DMS 273 (cell line): Measurements from ENCODE around the gene EPHA6.
A peak's percentile ranks its signal among the peaks of the same experiment; 100 is the strongest.

Experiments used
- DNase-seq: peaks from one replicate; lab custom pipeline; 2025; ENCODE audit not compliant: unreplicated experiment; lab: John Stamatoyannopoulos, UW

The EPHA6 gene

DNA sequence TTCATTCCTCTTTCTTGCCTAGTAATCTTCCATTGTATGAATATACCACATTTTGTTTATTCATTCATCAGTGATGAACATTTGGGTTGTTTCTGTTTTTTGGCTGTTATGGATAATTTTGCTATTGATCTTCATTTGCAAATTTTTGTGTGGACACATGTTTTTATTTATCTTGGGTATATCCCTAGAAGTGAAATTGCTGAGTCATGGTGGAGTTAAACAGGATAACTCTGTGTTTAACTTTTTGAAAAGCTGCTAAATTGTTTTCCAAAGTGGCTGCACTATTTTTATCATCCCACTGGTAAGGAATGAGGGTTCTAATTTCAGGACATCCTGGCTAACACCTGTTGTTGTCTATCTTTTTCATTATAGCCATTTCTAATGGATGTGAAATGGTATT is 875.6 kb downstream of the EPHA6 start:
- no peak for DNase-seq

DNA sequence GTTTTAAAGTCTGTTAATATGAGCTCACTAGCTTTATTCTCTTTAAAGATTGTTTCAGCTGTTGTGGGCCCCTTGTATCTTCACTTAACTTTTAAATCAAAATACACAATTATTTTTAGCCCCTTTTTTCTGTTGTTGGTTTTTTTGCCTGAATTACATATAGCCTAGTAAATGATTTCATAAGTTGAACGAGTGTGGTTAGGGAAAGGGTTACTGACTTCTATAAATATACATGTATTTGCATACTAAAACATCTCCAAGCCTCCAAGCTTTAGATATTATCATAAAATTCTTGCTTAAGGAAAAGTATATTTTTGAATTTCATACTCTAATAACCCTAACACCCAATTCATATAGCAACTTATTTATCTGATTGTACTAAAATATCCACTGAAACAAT is 877.0 kb downstream of the EPHA6 start:
- DNase-seq, result no peak

DNA sequence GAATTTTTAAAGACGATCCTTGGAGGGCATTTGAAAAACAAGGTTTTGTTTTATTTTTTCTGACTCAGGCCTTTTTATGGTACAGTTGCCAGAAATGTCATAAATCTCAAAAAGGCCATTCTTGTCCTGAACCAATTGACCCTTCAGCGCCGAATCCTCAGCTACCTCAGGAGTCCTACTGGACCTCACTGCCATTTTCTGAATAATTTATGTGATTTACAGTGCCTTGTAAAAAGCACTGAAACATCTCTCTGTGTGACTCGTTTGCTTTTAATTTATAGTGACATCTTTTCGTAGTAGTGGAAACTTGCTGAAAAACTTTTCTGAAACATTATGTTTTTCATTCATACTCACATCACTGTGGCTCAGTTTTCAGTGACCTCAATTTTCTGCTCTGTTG is 878.0 kb downstream of the EPHA6 start:
- no peak for DNase-seq

DNA sequence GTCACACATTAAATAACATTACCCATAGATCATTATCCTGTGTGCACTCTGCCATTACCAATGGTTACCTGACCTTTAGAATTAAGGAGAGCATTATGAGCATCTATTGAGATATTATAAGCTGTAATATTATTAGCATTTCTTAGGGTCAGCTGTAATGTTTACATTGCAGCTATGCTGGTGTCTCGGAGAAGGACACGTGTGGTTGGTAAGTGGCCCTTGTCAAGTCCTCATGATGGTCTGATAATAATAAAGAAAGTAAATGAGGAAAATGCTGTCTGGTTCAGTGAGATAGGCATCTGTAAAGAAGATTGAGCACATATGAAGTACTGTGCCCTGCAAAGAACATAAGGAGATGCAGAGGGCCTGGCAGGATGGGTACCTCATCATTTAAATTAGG is 878.4 kb downstream of the EPHA6 start:
- no peak for DNase-seq

DNA sequence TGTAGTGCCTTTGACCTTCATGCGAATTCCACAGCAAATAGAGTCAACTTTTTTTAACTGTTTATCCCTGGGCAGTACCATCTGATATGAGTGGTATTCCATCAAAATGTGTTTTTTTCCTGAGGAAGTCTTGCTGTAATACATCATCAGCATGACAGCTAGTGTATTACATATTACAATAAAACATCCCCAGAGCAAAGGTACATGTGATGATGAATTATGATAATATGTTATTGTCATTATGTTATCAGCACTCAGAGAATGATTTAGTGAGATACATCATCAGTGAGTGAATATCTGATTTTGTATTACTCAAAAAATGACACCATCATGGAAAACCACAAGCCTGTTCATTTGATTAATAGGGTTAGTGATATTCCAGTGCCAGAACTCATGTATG is 880.5 kb downstream of the EPHA6 start:
- no peak for DNase-seq

DNA sequence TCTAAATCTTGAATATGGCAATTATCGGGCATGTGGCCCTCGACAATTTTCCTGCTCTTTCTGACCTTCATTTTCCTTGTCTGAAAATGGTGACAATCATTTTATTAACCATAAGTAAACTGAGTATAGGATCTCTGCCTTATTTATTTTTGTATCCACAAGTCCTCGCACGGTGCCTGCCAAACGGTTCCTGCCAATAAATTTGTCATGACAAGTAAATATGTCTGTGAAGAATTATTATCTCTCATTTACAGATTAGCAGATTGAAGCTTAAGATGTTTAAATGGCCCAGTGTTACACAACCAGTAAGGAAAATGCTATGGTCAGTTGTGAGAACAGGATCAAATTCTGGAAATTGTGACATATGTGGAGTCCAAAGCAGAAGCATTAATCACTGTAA is 884.3 kb downstream of the EPHA6 start:
- no peak for DNase-seq

DNA sequence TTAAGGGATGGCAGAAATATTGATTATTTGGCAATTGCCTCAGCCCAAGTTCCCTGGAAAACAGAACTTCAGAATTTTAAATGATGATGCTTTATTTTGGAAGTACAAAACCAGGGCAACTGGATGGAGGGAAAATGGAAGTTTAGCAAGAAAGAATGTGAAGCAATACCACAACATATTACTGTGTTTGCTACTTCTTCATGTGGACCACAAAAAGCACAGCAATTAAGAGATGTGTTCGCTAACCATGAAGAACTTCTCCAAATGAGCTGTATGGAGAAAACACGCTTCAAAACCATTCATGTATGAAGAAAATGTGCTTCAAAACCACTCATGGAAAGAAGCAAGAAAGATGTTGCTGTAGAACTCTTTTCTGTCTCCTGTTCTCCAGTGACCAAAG is 885.5 kb downstream of the EPHA6 start:
- DNase-seq, result no peak

DNA sequence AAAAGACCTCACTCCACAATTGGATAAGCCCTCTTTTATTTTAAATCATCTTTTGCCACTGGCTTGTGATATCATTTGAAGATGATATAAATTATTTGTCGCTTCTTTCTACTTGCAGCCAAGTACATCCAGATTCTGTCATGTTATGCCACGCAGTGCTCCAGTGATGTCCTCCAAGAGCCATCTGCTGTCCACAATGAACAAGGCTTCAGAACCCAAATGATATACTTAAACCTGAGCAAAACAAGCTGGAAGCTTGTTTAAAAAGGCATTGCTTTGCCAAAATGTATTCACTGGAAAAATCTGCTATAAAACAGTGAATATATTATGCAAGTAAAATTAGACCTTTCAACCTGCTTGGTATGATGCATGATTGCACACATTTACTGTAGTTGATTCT is 891.4 kb downstream of the EPHA6 start:
- DNase-seq, result peak; percentile 17

DNA sequence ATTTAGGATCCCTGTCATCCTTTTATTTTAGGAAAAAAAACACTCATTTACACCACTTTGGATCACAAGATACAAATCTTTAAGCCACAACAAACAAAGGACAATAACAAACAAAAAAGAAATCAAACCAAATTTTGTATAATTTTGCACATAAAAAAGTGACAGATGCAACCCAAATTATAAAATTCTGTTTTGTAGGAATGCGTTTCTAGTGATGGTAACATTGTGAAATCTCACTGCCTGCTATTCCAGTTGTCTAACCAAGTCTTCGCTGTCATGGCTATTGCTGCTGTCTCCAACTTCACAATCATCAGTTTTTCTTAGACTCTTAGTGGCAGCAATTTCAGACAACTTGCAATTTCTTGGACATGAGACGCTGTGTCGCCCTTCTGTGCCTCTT is 891.8 kb downstream of the EPHA6 start:
- no peak for DNase-seq

DNA sequence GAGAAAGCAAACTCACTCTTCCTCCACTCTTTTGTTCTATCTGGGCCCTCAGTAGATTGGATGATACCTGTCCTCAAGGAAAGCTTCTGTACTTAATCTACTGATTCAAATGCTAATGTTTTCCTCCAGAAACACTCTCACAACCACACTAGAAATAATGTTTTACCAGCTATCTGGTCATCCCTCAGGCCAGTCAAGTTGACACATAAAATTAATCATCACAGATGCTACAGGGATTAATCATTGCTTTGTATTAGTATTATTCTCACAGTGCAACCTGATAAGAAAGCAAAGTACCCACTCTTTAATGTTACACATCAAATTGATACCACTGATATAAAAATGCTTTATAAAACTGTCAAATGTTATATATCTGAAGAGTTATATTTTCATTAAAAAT is 897.3 kb downstream of the EPHA6 start:
- DNase-seq, result no peak

DNA sequence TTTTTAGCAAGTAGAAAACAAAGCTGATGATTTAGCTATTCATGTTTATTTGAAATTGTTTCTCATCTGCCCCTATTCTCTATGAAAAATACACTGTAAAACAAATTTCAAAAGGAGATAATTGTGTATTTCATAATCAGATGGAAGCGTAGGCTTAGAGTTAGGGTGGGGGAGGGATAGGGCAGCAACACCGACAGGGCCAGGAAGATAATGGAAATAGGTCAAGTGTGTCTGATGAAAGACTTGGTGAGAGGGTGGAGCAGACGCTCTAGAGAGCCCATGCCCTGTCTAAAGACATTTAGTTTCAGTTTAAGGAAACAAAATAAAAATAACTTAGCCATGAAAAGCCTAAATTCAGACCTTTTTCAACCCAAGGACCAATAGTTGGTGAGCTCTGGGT is 898.5 kb downstream of the EPHA6 start:
- no peak for DNase-seq

DNA sequence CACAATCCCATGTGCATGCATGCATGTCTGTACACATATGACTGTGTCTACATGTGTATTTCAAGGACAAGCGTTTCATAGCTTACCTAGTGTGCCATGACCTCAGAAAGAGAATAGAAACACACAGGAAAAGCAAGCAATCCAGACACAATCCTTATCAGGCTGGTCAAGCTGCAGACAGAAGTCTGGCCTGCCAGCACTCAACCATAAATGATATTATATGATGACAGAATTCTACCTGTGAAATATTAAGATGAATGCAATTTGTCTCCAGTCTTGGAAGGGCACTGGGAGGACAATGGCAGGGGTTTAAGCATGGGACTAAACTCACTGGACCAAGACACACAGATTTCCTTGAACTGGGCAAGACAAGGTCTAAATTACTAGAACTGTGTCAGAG is 899.2 kb downstream of the EPHA6 start:
- no peak for DNase-seq

DNA sequence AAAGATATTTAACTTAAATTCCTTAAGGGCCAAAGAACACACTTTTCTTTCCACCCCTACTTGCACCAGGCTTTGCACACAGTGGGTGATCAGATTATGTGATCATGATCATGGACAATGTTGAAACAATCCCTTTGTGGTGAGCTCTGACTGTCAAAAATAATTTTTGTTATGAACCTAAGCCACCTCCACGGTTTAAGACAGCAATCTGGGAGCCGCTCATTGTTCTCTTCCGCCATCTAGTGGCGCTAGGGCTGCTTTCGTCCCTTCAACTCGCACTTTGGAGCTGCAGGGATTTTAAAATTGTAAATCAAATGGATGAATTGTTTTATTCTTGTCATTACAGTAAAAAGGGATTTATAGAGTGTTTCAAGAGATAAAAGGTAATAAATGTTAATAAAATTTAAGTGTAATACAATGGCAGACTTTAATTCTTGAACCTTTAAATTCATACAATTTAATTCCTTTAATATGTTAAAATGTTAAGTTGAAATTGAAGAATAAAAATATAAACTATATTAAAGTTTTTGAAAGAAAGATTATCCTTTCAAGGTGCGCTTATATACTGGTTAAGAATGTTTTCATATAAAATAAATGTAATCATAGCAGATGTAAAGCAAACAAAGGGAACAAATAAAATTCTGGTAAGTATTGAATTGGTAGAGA is 904.9 kb downstream of the EPHA6 start:
- peak; percentile 92 for DNase-seq

DNA sequence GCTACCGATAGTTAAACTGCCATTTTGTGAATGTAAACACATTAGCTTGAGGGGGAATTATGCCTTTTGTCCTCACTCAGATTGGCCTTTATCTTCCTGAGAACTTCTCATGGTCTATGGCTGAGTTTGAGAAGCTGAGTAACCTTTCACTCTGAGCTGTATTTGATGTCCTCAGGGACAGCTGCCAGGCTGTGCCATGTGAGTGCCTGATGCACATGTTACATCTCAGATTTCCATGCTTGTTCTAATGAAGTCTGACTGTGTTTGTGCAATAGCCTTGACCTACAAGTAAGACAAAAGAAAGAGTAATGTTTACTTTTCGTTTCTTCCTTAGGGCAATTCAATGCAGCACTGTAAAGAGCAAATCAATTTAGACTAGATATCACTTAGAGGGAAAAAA is 906.0 kb downstream of the EPHA6 start:
- peak; percentile 59 for DNase-seq

DNA sequence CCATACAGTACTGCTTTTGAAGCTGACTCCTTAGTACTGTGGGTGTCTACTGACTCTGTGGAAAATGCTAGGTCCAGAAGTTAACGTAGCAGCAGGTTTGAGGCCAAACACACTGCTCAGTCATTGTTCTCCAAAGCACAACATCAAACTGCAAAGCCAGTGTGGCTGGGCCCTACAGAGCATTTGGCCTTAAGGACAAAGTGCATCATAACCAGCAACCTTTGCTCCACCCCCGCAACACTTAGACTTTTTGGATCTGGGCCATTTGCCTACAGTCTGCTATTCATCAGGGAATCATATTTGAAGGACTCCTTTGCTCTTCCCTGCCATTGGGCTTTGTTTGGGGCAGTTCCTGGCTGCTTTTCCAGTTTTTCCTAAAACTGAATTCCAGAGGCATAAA is 907.1 kb downstream of the EPHA6 start:
- DNase-seq, result peak; percentile 21

DNA sequence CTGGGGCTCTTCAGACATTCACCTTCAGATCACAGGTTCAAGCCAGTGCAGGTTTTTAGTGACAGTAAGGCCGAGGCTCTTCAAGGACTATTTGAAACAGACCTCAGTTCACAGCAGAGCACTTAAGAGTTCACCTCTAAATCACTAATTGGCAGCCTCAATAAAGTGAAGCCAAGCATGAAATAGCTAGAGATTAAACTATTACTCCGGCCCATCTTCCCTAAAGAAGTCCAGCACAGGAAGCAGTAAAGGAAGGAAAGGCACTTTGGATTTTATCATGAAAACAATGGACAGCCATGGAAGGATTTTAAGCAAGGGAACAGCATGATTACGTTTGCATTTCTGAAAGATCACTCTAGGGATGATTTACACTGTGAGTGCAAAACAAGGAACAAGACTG is 922.5 kb downstream of the EPHA6 start:
- DNase-seq, result peak; percentile 27

DNA sequence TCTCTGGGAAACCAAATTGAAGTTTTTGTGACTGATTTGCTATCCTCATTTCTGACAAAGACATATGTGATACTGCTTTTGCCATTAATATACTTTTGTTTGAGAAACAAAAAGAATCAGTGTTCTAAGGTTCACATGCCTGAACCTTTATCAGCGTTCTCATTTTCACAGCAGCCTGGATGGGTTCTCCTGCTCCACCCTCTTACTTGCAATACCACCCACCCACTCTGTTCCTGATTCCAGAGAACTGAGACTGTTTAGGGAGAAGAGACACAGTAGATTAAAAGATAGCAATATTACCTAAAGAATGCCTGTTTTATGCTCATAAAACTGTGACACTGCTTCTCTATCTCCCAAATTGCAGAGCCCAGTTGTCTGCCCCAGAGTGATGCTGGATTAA is 924.4 kb downstream of the EPHA6 start:
- DNase-seq, result no peak

DNA sequence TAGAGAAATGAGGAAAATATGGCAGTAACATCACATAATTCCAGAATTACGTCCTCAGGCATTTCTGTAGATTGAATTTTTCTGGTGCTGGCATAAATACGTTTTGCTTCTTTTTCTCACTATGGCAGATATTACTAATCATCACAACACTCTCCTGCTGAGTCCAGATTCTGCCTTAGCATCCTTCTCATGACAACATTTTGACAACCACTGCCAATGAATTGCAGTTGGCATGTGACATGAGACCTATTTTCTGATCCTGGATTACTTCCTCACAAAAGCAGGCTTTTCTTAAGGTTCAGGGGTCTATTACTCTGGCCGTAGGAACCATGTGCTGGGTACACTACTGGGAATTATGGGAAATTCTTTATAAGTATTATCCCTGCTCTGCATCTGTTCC is 927.6 kb downstream of the EPHA6 start:
- DNase-seq, result no peak

DNA sequence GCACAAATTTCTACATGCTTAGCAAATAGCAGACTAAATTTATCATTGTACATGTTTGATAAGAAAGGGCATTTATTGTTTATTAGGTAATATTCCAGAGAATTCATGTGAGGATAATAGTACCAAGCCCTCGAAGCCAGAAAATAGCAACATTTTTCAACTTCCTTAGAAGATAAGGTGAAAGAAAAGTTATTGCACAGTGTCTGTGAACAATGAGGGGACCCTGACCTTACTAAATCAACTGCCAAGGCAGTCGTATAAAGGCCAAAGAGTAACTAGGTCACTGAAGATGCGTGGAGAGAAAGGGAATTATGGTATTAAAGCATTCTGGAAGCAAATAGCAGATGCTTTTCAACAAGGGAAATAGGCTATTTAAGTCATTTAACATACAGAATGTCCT is 929.9 kb downstream of the EPHA6 start:
- DNase-seq, result no peak

DNA sequence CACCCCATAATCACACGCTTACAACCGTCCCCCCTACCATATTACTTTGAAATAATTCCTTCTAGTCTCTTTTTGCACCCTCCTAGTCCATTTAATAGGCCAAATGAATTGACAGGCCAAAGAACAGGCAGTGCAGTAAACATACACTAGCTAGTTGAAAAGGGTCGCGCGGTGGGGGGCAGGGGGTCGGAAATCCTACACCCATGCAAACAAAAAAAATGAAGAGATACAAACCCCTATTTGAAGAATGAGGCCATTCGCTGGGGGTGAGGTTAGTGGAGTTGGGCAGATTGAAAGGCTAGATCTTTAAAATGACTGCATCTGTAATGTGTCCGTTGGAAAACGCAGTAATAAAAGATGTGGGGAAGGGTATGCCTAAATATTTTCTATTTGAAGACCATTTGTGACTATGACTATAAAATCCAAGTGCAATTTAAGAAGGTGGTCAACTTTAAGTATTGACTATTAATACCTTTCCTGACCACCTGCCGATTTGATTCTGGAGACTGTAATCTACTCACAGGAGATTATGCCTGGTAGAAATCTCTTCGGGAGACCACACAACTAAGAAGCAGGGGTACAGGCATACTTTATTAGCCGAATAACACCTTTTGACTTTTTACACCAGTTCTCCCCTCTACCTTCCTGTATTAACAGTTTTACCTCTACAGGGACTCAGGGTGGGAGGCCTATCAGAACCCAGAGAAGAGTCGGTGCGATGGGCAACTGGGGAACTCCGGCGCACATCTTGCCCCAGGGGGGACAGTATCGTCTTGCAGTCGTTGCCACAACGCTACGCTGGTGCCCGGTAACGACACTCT is 949.4 kb downstream of the EPHA6 start:
- peak; percentile 62 for DNase-seq

DNA sequence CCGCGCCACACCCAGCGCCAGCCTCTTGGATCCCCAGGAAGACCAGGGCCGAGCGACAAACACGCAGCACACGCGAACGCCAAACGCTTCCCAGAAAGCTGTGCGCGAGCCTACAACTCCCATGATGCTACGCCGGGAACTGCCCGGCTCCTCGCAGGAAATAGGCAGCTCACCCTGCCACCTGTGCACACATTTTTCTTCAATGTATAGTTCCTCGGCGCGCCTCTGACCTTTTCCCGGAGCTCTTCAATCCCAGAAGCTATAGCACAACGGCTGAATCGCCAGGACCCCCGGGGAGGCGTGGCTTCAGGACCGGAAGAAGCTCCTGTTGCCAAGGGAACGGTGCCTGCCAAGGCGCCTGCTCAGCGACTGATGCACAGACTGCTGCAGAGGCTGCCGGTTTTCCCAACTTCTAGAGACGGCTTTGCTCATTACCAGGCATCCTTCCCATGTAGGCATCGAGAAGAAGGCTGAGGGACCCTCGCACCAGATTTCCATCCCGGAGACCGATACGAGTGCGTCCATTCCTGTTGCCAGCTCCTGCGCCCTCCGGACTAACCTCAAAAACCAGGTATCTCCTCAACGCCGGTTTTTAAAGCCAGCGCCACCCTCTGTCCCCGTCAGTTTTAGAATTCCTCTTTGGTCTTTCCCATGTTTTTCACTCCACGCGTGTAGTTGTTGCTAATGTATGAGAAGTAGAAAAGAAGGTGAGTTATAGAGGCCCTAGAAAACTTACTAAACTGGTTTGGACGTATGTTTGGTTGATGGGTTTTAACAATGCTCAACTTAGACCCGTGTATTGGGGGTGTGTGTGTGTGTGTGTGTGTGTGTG is 950.2 kb downstream of the EPHA6 start, which contains the start of gene ARL6:
ARL6 (plus strand) TSS at position 352 of the 832 bp plus-strand sequence. CDS start 3,350 bp downstream, outside the sequence.
- DNase-seq, result peak; percentile 99

DNA sequence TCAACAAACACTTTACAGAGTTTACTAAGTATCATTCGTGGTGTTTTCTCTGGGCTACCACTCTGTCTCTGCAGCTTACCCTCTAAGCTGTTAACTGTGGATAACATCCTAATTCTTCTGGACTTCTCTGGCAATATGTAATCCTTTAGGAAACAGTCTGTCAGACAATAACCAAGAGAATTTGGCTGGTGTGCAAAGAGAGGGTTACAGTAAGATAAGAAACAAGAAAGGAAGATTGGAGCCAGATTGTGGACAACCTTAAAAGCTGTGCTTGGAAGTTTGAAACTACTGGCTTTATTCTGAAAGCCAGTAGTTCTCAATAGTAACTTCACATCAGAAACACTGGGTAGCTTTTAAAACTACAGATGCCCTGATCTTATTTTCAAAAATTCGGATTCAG is 950.9 kb downstream of the EPHA6 start:
- peak; percentile 43 for DNase-seq
